Suprapubic skin (tissue), 4 donors: ENCODE results near the gene MRC2. TPM values are rescaled to one million over a fixed set of nuclear protein-coding genes. Genes with fewer than 3 reads are reported as not detected.

Source experiments
- DNase-seq, 2 donors: peaks; one replicate each; pipeline ENCODE4 v3.0.0-alpha.2; 2019; ENCODE audit warnings: low spot score in 2 of 2
- H3K27ac ChIP-seq: fragments of 200-600 bp; sonication (generic); one replicate; pipeline ENCODE4 v1.5.1; 2019
- H3K27me3 ChIP-seq: fragments of 200-600 bp; sonication (generic); one replicate; pipeline ENCODE4 v1.5.1; 2019
- H3K36me3 ChIP-seq: fragments of 200-600 bp; sonication (generic); one replicate; pipeline ENCODE4 v1.5.1; 2019
- H3K4me1 ChIP-seq: fragments of 200-600 bp; sonication (generic); one replicate; pipeline ENCODE4 v1.5.1; 2019
- H3K4me3 ChIP-seq: fragments of 200-600 bp; sonication (generic); one replicate; pipeline ENCODE4 v1.5.1; 2019; ENCODE audit warnings: mild to moderate bottlenecking
- H3K9me3 ChIP-seq: fragments of 200-600 bp; sonication (generic); one replicate; pipeline ENCODE4 v1.5.1; 2019
- EP300 ChIP-seq: sonication (generic); formaldehyde crosslinking; IDR thresholded peaks from one replicate; pipeline ENCODE4 v1.6.1; 2017; ENCODE audit warnings: antibody characterized with exemption
- POLR2A ChIP-seq, 2 donors: fragments of 450-650 bp; IDR thresholded peaks; one replicate each; pipeline ENCODE4 v1.6.1; 2017; ENCODE audit warnings: antibody characterized with exemption in 2 of 2, mild to moderate bottlenecking in 2 of 2, moderate library complexity in 2 of 2
- POLR2AphosphoS5 ChIP-seq, 3 donors: sonication (generic); formaldehyde crosslinking; IDR thresholded peaks; one replicate each; pipeline ENCODE4 v1.6.1; 2017; ENCODE audit warnings: antibody characterized with exemption in 3 of 3
- WGBS: methylation state at CpG from one replicate; pipeline ENCODE4 v1.1.5; 2018; 5-methylcytosine and 5-hydroxymethylcytosine counted together
- total RNA-seq, 4 donors: library from RNA; depleted of rRNA; stranded (reverse); fragments of >200 nt; gene quantifications; one replicate each; pipeline ENCODE4 v1.1.0, GENCODE V29; 2016
- TF ChIP-seq, protein P1 (sequence below), 2 donors: fragments of 200-600 bp in 1 of 2; fragments of 450-650 bp in 1 of 2; sonication (generic) in 1 of 2; IDR thresholded peaks; one replicate each; pipeline ENCODE4 v1.5.1; 2016 to 2019; ENCODE audit warnings: antibody characterized with exemption in 2 of 2, mild to moderate bottlenecking in 1 of 2, moderate library complexity in 1 of 2

The MRC2 gene
- total RNA-seq, 4 donors from 2014 or later = 31.4 to 55.2 (median 37.1) TPM

DNA sequence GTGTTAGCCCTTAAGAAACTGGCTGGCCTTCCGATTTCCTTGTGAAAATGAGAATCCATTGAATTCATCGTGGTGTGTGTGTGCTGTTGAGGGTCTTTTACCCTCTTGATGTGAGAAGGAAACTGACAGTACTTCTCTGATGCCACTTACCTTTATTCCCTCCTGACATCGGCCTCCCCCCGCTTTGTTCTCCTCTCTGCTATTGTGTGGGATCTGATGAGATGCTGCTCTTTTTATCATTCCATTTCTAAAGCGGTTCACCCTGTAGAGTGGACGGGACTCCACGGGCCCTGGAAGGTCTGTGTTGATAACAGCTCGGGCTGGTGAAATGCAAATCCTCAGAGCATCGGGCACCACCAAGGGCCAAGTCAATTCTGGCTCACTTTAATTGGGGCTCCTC is 110.8 kb downstream of the MRC2 start:
- DNase-seq = no peak
- Histone ChIP-seq H3K36me3 (no peaks in the 10 kb centered on the region), H3K4me3 (no peak overlapping the region), H3K4me1 (no peaks in the 10 kb centered on the region), H3K27ac (no peak overlapping the region), H3K9me3 (no peaks in the 10 kb centered on the region), H3K27me3 (no peaks in the 10 kb centered on the region)
- 93% methylated on average over 9 of the region's 9 CpGs for WGBS
- no peak for TF ChIP-seq EP300
- TF ChIP-seq, protein P1, sequence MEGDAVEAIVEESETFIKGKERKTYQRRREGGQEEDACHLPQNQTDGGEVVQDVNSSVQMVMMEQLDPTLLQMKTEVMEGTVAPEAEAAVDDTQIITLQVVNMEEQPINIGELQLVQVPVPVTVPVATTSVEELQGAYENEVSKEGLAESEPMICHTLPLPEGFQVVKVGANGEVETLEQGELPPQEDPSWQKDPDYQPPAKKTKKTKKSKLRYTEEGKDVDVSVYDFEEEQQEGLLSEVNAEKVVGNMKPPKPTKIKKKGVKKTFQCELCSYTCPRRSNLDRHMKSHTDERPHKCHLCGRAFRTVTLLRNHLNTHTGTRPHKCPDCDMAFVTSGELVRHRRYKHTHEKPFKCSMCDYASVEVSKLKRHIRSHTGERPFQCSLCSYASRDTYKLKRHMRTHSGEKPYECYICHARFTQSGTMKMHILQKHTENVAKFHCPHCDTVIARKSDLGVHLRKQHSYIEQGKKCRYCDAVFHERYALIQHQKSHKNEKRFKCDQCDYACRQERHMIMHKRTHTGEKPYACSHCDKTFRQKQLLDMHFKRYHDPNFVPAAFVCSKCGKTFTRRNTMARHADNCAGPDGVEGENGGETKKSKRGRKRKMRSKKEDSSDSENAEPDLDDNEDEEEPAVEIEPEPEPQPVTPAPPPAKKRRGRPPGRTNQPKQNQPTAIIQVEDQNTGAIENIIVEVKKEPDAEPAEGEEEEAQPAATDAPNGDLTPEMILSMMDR (IDR thresholded peaks at IDR 0.05) = no peak
- TF ChIP-seq POLR2A (IDR thresholded peaks at IDR 0.05) = no peak
- TF ChIP-seq POLR2AphosphoS5 (IDR thresholded peaks at IDR 0.05) = no peak

GRCh38 chr17:62739645-62740388 is 112.3 kb downstream of the MRC2 start:
- TF ChIP-seq POLR2A (IDR thresholded peaks at IDR 0.05) (no peak), EP300 (no peak), POLR2AphosphoS5 (IDR thresholded peaks at IDR 0.05) (no peak)
- TF ChIP-seq, protein P1 (IDR thresholded peaks at IDR 0.05) = no peak
- no peaks in the 10 kb centered on the region for H3K27me3 ChIP-seq
- no peak overlapping the region for H3K27ac ChIP-seq
- H3K36me3 ChIP-seq = no peaks in the 10 kb centered on the region
- 78% methylated on average over 16 of the region's 16 CpGs for WGBS
- no peaks in the 10 kb centered on the region for H3K9me3 ChIP-seq
- no peak overlapping the region for H3K4me3 ChIP-seq
- no peaks in the 10 kb centered on the region for H3K4me1 ChIP-seq
- no peak for DNase-seq

DNA sequence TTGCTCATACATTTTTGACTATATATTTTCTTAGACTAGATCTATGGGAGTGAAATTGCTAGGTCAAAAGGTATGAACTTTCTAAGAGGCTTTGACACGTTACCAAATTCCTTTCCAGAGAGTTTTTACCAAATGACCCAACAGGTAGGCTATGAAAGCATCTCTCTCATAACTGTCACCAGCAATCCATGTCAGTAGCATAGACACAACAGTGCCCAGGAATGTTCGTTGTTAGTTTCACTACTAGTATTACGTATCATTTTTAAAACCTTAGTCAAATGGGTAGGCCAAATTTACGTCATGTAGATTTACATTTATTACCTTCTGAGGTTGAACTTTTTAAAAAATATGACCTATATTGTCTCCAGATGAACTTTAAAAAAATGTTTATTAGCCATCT is 113.8 kb downstream of the MRC2 start:
- no peak for DNase-seq
- H3K4me1 ChIP-seq = no peaks in the 10 kb centered on the region
- H3K36me3 ChIP-seq = no peaks in the 10 kb centered on the region
- no peaks in the 10 kb centered on the region for H3K9me3 ChIP-seq
- TF ChIP-seq, protein P1 (IDR thresholded peaks at IDR 0.05) = no peak
- no peak for TF ChIP-seq POLR2A (IDR thresholded peaks at IDR 0.05)
- no peak for TF ChIP-seq EP300
- TF ChIP-seq POLR2AphosphoS5 (IDR thresholded peaks at IDR 0.05) = no peak
- no peak overlapping the region for H3K4me3 ChIP-seq
- no peak overlapping the region for H3K27ac ChIP-seq
- H3K27me3 ChIP-seq = no peaks in the 10 kb centered on the region
- 87% methylated on average over 4 of the region's 4 CpGs for WGBS

Other genes with a start within 250 kb of the MRC2 start
- gene EFCAB3, start 247.1 kb upstream of the MRC2 start, total RNA-seq = not detected
- gene METTL2A, start 203.8 kb upstream of the MRC2 start, total RNA-seq = 10 to 100 TPM; 14.7 to 21.7 (median 15.4) TPM
- 10 to 100 TPM; 25.4 to 47.8 (median 26.5) TPM for gene TLK2, start 148.8 kb upstream of the MRC2 start, total RNA-seq
- not detected for gene MARCHF10, start 180.6 kb downstream of the MRC2 start, total RNA-seq